ENCODE measurements around the gene ZNF14. TPM values are rescaled to one million over a fixed set of nuclear protein-coding genes. Genes with fewer than 3 reads are reported as not detected.

The ZNF14 gene
- total and polyA plus RNA-seq, 9 of the 15 experiments (the other 6 are each of a cell fraction or from before 2014, with no cell fraction given): 1.9 to 7.0 (median 4.0) TPM

- TF ChIP-seq PRDM10 (IDR thresholded peaks at IDR 0.05; ENCODE audit: partially characterized antibody): no peak
- TF ChIP-seq ZNF121 (CRISPR knock-in tag; conservative IDR thresholded peaks at IDR 0.05): no peak
- TF ChIP-seq THAP12 (CRISPR knock-in tag; IDR thresholded peaks at IDR 0.05): peak; percentile 74
- TF ChIP-seq SMAD3 (CRISPR knock-in tag; conservative IDR thresholded peaks at IDR 0.05): peak; percentile 88
- TF ChIP-seq, protein P1, sequence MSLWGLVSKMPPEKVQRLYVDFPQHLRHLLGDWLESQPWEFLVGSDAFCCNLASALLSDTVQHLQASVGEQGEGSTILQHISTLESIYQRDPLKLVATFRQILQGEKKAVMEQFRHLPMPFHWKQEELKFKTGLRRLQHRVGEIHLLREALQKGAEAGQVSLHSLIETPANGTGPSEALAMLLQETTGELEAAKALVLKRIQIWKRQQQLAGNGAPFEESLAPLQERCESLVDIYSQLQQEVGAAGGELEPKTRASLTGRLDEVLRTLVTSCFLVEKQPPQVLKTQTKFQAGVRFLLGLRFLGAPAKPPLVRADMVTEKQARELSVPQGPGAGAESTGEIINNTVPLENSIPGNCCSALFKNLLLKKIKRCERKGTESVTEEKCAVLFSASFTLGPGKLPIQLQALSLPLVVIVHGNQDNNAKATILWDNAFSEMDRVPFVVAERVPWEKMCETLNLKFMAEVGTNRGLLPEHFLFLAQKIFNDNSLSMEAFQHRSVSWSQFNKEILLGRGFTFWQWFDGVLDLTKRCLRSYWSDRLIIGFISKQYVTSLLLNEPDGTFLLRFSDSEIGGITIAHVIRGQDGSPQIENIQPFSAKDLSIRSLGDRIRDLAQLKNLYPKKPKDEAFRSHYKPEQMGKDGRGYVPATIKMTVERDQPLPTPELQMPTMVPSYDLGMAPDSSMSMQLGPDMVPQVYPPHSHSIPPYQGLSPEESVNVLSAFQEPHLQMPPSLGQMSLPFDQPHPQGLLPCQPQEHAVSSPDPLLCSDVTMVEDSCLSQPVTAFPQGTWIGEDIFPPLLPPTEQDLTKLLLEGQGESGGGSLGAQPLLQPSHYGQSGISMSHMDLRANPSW (CRISPR knock-in tag; IDR thresholded peaks at IDR 0.05): peak; percentile 83
- TF ChIP-seq, protein P2, sequence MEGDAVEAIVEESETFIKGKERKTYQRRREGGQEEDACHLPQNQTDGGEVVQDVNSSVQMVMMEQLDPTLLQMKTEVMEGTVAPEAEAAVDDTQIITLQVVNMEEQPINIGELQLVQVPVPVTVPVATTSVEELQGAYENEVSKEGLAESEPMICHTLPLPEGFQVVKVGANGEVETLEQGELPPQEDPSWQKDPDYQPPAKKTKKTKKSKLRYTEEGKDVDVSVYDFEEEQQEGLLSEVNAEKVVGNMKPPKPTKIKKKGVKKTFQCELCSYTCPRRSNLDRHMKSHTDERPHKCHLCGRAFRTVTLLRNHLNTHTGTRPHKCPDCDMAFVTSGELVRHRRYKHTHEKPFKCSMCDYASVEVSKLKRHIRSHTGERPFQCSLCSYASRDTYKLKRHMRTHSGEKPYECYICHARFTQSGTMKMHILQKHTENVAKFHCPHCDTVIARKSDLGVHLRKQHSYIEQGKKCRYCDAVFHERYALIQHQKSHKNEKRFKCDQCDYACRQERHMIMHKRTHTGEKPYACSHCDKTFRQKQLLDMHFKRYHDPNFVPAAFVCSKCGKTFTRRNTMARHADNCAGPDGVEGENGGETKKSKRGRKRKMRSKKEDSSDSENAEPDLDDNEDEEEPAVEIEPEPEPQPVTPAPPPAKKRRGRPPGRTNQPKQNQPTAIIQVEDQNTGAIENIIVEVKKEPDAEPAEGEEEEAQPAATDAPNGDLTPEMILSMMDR (IDR thresholded peaks at IDR 0.05 in 2 of 3, conservative IDR thresholded peaks at IDR 0.05 in 1 of 3; ENCODE audit: insufficient read depth in 2 of 3, low read depth in 1 of 3, low read length in 3 of 3): peak in 1 of 3 experiments; percentile 37; a peak in 1 of 6 replicates
- peak; percentile 52; the same call in 1 of the 2 replicates for TF ChIP-seq E2F3 (CRISPR knock-in tag; IDR thresholded peaks at IDR 0.05)
- TF ChIP-seq ZNF212 (CRISPR knock-in tag; IDR thresholded peaks at IDR 0.05): no peak
- no peak for TF ChIP-seq EHMT2 (IDR thresholded peaks at IDR 0.05)
- peak; percentile 66 for TF ChIP-seq C11orf30 (IDR thresholded peaks at IDR 0.05; ENCODE audit: low read depth)
- no peak for TF ChIP-seq TRIM24 (IDR thresholded peaks at IDR 0.05)
Observed at GRCh38 chr19:19663256-19664120, 69.4 kb downstream of the ZNF14 start, which contains the start of gene ATP13A1 (continued).

Measured in K562 (cell line).